AG04449 (cell line): Measurements from ENCODE around the gene CANT1.

Source experiments
- CTCF ChIA-PET: fragments of 350-600 bp; formaldehyde crosslinking; extraction: SDS; loops from one replicate; lab custom pipeline; 2021; ENCODE audit warnings: antibody characterized with exemption; lab: Yijun Ruan, JAX
- POLR2A ChIA-PET: fragments of 400-600, 350-600 bp; formaldehyde crosslinking; extraction: SDS; loops from one replicate; lab custom pipeline; 2020; ENCODE audit warnings: antibody characterized with exemption, inconsistent platforms; lab: Yijun Ruan, JAX
- DNase-seq: peaks from one replicate; pipeline ENCODE4 v3.0.0-alpha.2; 2010; ENCODE audit warnings: low read depth, low spot score
- H3K4me3 ChIP-seq: 2 replicates; pipeline ENCODE4 v1.5.1; 2011; ENCODE audit warnings: low read depth, mild to moderate bottlenecking, control low read depth, low read length
- TF ChIP-seq, protein P1 (sequence below): IDR thresholded peaks from one replicate; pipeline ENCODE4 v1.5.1; 2011; ENCODE audit warnings: mild to moderate bottlenecking, moderate library complexity, low read length, control low read depth, inconsistent platforms; ENCODE audit not compliant: insufficient read depth; ENCODE audit errors: missing control alignments

The CANT1 gene

DNA sequence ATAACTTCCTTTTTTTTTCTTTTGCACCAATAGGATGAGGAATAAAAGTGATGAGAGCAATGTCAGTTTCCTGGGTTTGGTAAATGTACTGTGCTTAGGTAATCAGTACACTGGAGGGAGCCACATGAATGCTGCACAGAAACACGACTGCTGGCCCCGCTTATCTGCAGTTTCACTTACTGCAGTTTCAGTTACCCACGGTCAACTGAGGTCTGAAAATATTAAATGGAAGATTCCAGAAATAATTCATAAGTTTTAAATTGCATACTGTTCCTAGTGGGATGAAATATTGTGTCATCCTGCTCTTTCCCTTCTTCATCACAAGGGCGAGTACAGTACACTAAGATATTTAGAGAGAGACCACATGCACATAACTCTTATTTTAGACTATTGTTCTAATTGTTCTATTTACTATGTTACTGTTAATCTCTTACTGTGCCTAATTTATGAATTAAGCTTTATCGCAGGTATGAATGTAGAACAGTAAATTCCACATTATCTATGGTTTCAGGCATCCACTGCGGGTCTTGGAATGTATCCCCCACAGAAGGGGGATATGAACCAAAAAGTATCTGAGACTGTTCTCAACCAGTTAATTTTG is 23.4 kb downstream of the CANT1 start:
- ChIA-PET CTCF (interaction anchor here (1.0 to 3.0 kb wide), 4 partner anchors 9 to 15 kb away, joined by 3 to 18 read pairs (median 4); no protein-coding TSS in a partner anchor), POLR2A (no interaction called here)
- no peak overlapping the region; the same call in 1 of the 2 replicates for H3K4me3 ChIP-seq
- DNase-seq, result no peak
- TF ChIP-seq, protein P1, sequence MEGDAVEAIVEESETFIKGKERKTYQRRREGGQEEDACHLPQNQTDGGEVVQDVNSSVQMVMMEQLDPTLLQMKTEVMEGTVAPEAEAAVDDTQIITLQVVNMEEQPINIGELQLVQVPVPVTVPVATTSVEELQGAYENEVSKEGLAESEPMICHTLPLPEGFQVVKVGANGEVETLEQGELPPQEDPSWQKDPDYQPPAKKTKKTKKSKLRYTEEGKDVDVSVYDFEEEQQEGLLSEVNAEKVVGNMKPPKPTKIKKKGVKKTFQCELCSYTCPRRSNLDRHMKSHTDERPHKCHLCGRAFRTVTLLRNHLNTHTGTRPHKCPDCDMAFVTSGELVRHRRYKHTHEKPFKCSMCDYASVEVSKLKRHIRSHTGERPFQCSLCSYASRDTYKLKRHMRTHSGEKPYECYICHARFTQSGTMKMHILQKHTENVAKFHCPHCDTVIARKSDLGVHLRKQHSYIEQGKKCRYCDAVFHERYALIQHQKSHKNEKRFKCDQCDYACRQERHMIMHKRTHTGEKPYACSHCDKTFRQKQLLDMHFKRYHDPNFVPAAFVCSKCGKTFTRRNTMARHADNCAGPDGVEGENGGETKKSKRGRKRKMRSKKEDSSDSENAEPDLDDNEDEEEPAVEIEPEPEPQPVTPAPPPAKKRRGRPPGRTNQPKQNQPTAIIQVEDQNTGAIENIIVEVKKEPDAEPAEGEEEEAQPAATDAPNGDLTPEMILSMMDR, result no peak

- no peak overlapping the region for H3K4me3 ChIP-seq
- ChIA-PET CTCF (interaction anchor here (1.0 to 3.0 kb wide), 2 partner anchors 10 to 14 kb away, joined by 3 to 18 read pairs; no protein-coding TSS in a partner anchor), POLR2A (no interaction called here)
- TF ChIP-seq, protein P1, result no peak
- no peak for DNase-seq
These were observed 24.2 kb downstream of the CANT1 start for GRCh38 chr17:78985395-78985794.

DNA sequence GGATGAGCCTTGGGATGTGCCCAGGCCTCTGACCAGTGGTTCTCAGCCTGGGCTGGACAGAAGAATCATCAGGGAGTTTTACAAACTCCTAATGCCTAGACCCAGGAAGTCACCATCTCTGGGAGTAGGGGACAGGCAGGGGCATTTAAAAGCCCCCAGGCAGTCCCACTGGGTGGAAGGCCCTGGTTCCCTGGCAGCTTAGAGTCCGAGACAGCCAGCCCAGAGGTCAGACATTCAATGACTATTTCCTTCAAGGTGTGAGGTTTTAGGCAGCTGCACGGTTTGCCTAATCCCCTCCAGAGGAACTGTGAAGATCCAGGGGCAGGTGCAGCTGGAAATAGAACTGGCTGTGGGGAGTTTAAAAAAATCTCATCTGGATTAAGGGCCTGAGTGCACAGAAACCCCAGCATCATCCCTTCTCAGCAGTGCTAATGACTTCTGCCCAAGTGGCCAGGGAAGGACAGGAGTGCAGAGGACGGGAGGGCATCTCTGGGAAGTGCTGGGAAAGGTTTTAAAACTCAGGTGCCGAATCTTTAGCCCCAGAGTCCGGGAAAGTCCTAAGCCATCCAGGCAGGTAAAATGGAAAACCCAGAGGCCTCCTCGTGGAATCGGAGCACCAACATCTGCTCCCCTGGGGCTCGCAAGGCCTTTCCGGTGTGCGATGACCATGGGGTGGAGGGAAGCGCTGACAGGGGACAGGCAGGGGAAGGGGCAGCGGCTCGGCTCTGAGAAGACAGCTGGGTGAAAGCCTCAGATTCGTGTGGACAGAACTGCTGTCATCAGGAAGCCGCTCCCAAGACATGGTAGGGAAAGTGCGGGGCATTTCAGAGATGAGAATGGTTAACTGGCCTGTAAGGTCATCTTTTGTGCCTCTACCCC is 28.3 kb downstream of the CANT1 start:
- CTCF ChIA-PET, result interaction anchor here (1.0 to 5.3 kb wide), 3 partner anchors 10 to 116 kb away, joined by 7 to 35 read pairs (median 28); no protein-coding TSS in a partner anchor
- TF ChIP-seq, protein P1, result no peak
- no peak for DNase-seq
- H3K4me3 ChIP-seq, result no peak overlapping the region
- POLR2A ChIA-PET, result no interaction called here

DNA sequence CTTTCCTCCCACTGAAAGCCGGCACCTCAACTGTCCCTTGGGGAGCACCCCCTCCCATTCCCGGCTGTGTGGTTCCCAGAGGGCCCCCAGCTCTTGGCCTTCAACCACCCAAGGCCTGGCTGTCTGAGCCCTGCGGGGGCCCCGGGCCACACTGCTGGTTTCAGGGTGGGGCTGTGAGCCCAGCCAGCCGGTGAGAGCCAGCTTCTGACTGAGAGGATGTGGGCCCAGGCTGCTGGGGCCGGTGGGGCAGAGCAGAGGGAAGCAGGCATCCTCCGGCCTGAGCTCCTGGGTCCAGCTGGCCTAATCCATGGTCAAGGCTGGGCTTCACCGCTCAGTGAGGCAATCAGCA is 29.0 kb downstream of the CANT1 start:
- POLR2A ChIA-PET, result no interaction called here
- DNase-seq, result no peak
- H3K4me3 ChIP-seq, result no peak overlapping the region
- TF ChIP-seq, protein P1, result no peak
- CTCF ChIA-PET, result interaction anchor here (1.0 to 5.3 kb wide), 3 partner anchors 9 to 115 kb away, joined by 7 to 35 read pairs (median 28); no protein-coding TSS in a partner anchor

GRCh38 chr17:78979780-78980623 is 29.6 kb downstream of the CANT1 start, which contains the start of gene LGALS3BP:
Gene LGALS3BP (minus strand): TSS chr17:78979923. CDS start chr17:78977191, 2,732 bp downstream.
- TF ChIP-seq, protein P1, result no peak
- H3K4me3 ChIP-seq, result peak within 1 kb of the TSS; percentile 52
- CTCF ChIA-PET, result interaction anchor here (1.0 to 5.3 kb wide), 4 partner anchors 9 to 117 kb away, joined by 6 to 35 read pairs (median 18); no protein-coding TSS in a partner anchor
- POLR2A ChIA-PET, result interaction anchor here (0.7 kb wide), 1 partner anchor 237 kb away, joined by 4 read pairs; no protein-coding TSS in a partner anchor
- DNase-seq, result no peak
